DOHH2 (cell line): ENCODE data around the gene LRRC4C.

ENCODE experiments used
- H3F3A ChIP-seq: fragments of 200-600 bp; sonication (generic), shearing (Covaris generic); 2 replicates; pipeline ENCODE4 v1.6.0; 2016; ENCODE audit warnings: antibody characterized with exemption, mild to moderate bottlenecking; ENCODE audit not compliant: control insufficient read depth, insufficient read depth
- H3K27ac ChIP-seq: fragments of 200-600 bp; sonication (generic); 2 replicates; pipeline ENCODE4 v1.5.1; 2014; ENCODE audit warnings: low read depth, mild to moderate bottlenecking, low read length, moderate library complexity
- H3K27me3 ChIP-seq: fragments of 200-600 bp; sonication (generic); 2 replicates; pipeline ENCODE4 v1.6.1; 2014; ENCODE audit warnings: mild to moderate bottlenecking, low read length, mixed read lengths; ENCODE audit not compliant: control insufficient read depth
- H3K36me3 ChIP-seq: fragments of 200-600 bp; sonication (generic); 2 replicates; pipeline ENCODE4 v1.6.1; 2014; ENCODE audit warnings: mild to moderate bottlenecking, low read length, moderate library complexity, mixed read lengths; ENCODE audit not compliant: control insufficient read depth
- H3K4me1 ChIP-seq: fragments of 200-600 bp; sonication (generic); 2 replicates; pipeline ENCODE4 v1.6.1; 2014; ENCODE audit warnings: mild to moderate bottlenecking, low read length, mixed read lengths; ENCODE audit not compliant: control insufficient read depth
- H3K4me2 ChIP-seq: fragments of 200-600 bp; sonication (generic); 2 replicates; pipeline ENCODE4 v1.6.0; 2014; ENCODE audit warnings: mild to moderate bottlenecking, low read length, moderate library complexity
- H3K4me3 ChIP-seq: fragments of 200-600 bp; sonication (generic); 2 replicates; pipeline ENCODE4 v1.5.1; 2014; ENCODE audit warnings: mild to moderate bottlenecking, low read length, mixed read lengths
- H3K79me2 ChIP-seq: fragments of 200-600 bp; sonication (generic); 2 replicates; pipeline ENCODE4 v1.6.1; 2014; ENCODE audit warnings: mild to moderate bottlenecking, low read length, mixed read lengths; ENCODE audit not compliant: control insufficient read depth
- H3K9me2 ChIP-seq: fragments of 200-600 bp; sonication (generic); replicated peaks from 2 replicates; pipeline ENCODE4 v1.6.1; 2014; ENCODE audit warnings: mild to moderate bottlenecking, low read length, mixed read lengths; ENCODE audit not compliant: control insufficient read depth
- H3K9me3 ChIP-seq: fragments of 200-600 bp; sonication (generic); 2 replicates; pipeline ENCODE4 v1.6.1; 2014; ENCODE audit warnings: antibody characterized with exemption, low read length, mixed read lengths; ENCODE audit not compliant: control insufficient read depth, insufficient read depth
- H4K20me1 ChIP-seq: fragments of 200-600 bp; sonication (generic); 2 replicates; pipeline ENCODE4 v1.6.0; 2014; ENCODE audit warnings: low read depth, mild to moderate bottlenecking, antibody characterized with exemption, low read length, moderate library complexity; ENCODE audit not compliant: control insufficient read depth, insufficient read depth
- CTCF ChIP-seq: fragments of 200-600 bp; sonication (generic); IDR thresholded peaks from one replicate; pipeline ENCODE4 v1.5.1; 2014; ENCODE audit warnings: antibody characterized with exemption, mild to moderate bottlenecking, low read depth, low read length; ENCODE audit not compliant: poor library complexity, severe bottlenecking
- EZH2phosphoT487 ChIP-seq: fragments of 200-600 bp; sonication (generic); IDR thresholded peaks from 2 replicates; pipeline ENCODE4 v1.6.1; 2017; ENCODE audit warnings: borderline replicate concordance, mild to moderate bottlenecking, antibody characterized with exemption, low read length, moderate library complexity, mixed read lengths

Gene LRRC4C

GRCh38 chr11:40188848-40189247 lies 1270.6 kb downstream of the LRRC4C start:
- Histone ChIP-seq H3K79me2 (no peaks in the 10 kb centered on the region), H3K27me3 (no peaks in the 10 kb centered on the region), H3K9me3 (no peaks in the 10 kb centered on the region), H4K20me1 (no peaks in the 10 kb centered on the region), H3K4me3 (no peak overlapping the region), H3K4me1 (no peaks in the 10 kb centered on the region), H3K9me2 (no peaks in the 10 kb centered on the region), H3K4me2 (no peak overlapping the region), H3F3A (no peaks in the 10 kb centered on the region), H3K27ac (no peak overlapping the region), H3K36me3 (no peaks in the 10 kb centered on the region)
- TF ChIP-seq CTCF: no peak
- TF ChIP-seq EZH2phosphoT487: no peak

GRCh38 chr11:40187295-40187694 lies 1272.2 kb downstream of the LRRC4C start:
- Histone ChIP-seq H3K9me3 (no peaks in the 10 kb centered on the region), H3K4me1 (no peaks in the 10 kb centered on the region), H4K20me1 (no peaks in the 10 kb centered on the region), H3K27me3 (no peaks in the 10 kb centered on the region), H3F3A (no peaks in the 10 kb centered on the region), H3K4me3 (no peak overlapping the region), H3K36me3 (no peaks in the 10 kb centered on the region), H3K79me2 (no peaks in the 10 kb centered on the region), H3K27ac (no peak overlapping the region), H3K9me2 (no peaks in the 10 kb centered on the region), H3K4me2 (no peak overlapping the region)
- TF ChIP-seq EZH2phosphoT487 (no peak), CTCF (no peak)

- no peak overlapping the region for H3K4me2 ChIP-seq
- no peak overlapping the region for H3K27ac ChIP-seq
- no peaks in the 10 kb centered on the region for H3K36me3 ChIP-seq
- H3K4me3 ChIP-seq: no peak overlapping the region
- no peaks in the 10 kb centered on the region for H3K27me3 ChIP-seq
- no peaks in the 10 kb centered on the region for H4K20me1 ChIP-seq
- no peaks in the 10 kb centered on the region for H3K4me1 ChIP-seq
- TF ChIP-seq CTCF (no peak), EZH2phosphoT487 (no peak)
- no peaks in the 10 kb centered on the region for H3K79me2 ChIP-seq
- H3F3A ChIP-seq: no peaks in the 10 kb centered on the region
- H3K9me3 ChIP-seq: no peaks in the 10 kb centered on the region
- H3K9me2 ChIP-seq: no peaks in the 10 kb centered on the region
These were observed 1272.8 kb downstream of the LRRC4C start for GRCh38 chr11:40186437-40187263.
